ENCODE results near the gene MLX.
"Not testable (repeated sequence)": the region's sequence is repeated elsewhere in the genome, so short reads cannot be mapped to it uniquely, and the experiment has no call there.

MLX gene

GRCh38 chr17:42609182-42609813 lies 42.4 kb downstream of the MLX start, which contains the start of the genes RETREG3 and TUBG1:
TSS of gene RETREG3 (minus strand) at chr17:42609374. CDS start at chr17:42609324, 50 bp downstream.
TSS of gene TUBG1 (plus strand) at chr17:42609683. CDS start at chr17:42609738, 55 bp downstream.
- in situ Hi-C loops (cut with MboI; ENCODE audit: low sequenced_read_pairs, unreplicated experiment) = no loop called here
- peak; percentile 100 for DNase-seq (ENCODE audit: low spot score)
- no peak for TF ChIP-seq CTCF (IDR thresholded peaks at IDR 0.05; ENCODE audit: borderline replicate concordance, control extremely low read depth, extremely low read depth, insufficient read depth, missing control alignments)

- DNase-seq (ENCODE audit: low spot score); in situ Hi-C loops (cut with MboI; ENCODE audit: low sequenced_read_pairs, unreplicated experiment): not testable (repeated sequence)
Observed at GRCh38 chr17:42609814-42610801, 43.2 kb downstream of the MLX start.

GRCh38 chr17:42612013-42612412 lies 45.1 kb downstream of the MLX start:
- TF ChIP-seq CTCF (IDR thresholded peaks at IDR 0.05; ENCODE audit: borderline replicate concordance, control extremely low read depth, extremely low read depth, insufficient read depth, missing control alignments) = no peak
- no peak for DNase-seq (ENCODE audit: low spot score)
- in situ Hi-C loops (cut with MboI; ENCODE audit: low sequenced_read_pairs, unreplicated experiment) = no loop called here

GRCh38 chr17:42613699-42614295 lies 46.9 kb downstream of the MLX start:
- DNase-seq (ENCODE audit: low spot score) = no peak
- TF ChIP-seq CTCF (IDR thresholded peaks at IDR 0.05; ENCODE audit: borderline replicate concordance, control extremely low read depth, extremely low read depth, insufficient read depth, missing control alignments) = no peak
- in situ Hi-C loops (cut with MboI; ENCODE audit: low sequenced_read_pairs, unreplicated experiment) = no loop called here

GRCh38 chr17:42617956-42618431 lies 51.1 kb downstream of the MLX start:
- TF ChIP-seq CTCF (IDR thresholded peaks at IDR 0.05; ENCODE audit: borderline replicate concordance, control extremely low read depth, extremely low read depth, insufficient read depth, missing control alignments) = no peak
- DNase-seq (ENCODE audit: low spot score) = peak; percentile 43
- in situ Hi-C loops (cut with MboI; ENCODE audit: low sequenced_read_pairs, unreplicated experiment) = no loop called here

- in situ Hi-C loops (cut with MboI; ENCODE audit: low sequenced_read_pairs, unreplicated experiment) = no loop called here
- peak; percentile 81 for DNase-seq (ENCODE audit: low spot score)
- peak; percentile 52 for TF ChIP-seq CTCF (IDR thresholded peaks at IDR 0.05; ENCODE audit: borderline replicate concordance, control extremely low read depth, extremely low read depth, insufficient read depth, missing control alignments)
Observed at GRCh38 chr17:42618442-42619150, 51.7 kb downstream of the MLX start.

GRCh38 chr17:42621987-42622386 lies 55.1 kb downstream of the MLX start:
- DNase-seq (ENCODE audit: low spot score); in situ Hi-C loops (cut with MboI; ENCODE audit: low sequenced_read_pairs, unreplicated experiment): not testable (repeated sequence)

All from GM13976 (cell line).